Activated naive CD8-positive, alpha-beta T cell treated with anti-CD3 and anti-CD28 coated beads, Interleukin-2, amount 50 U/mL, for 24 hours (primary cell): Measurements from ENCODE around the gene RYK.

Experiments
- ATAC-seq: fragments of 150-1000 bp; cut with Tn5 transposase; one replicate; pipeline ENCODE4 v1.10.0; 2021
- DNase-seq: peaks from one replicate; pipeline ENCODE4 v3.0.0; 2021
- H3K27ac Mint-ChIP-seq: one replicate; pipeline ENCODE4 v1.8.0; 2021; ENCODE audit warnings: mild to moderate bottlenecking, mixed read lengths
- H3K27me3 Mint-ChIP-seq: one replicate; pipeline ENCODE4 v1.8.0; 2021; ENCODE audit warnings: mixed read lengths
- H3K36me3 Mint-ChIP-seq: one replicate; pipeline ENCODE4 v1.8.0; 2021; ENCODE audit warnings: low read depth, mixed read lengths
- H3K4me1 Mint-ChIP-seq: one replicate; pipeline ENCODE4 v1.8.0; 2021; ENCODE audit warnings: mixed read lengths
- H3K4me3 Mint-ChIP-seq: one replicate; pipeline ENCODE4 v1.8.0; 2021; ENCODE audit warnings: mild to moderate bottlenecking, moderate library complexity, mixed read lengths
- H3K9me3 Mint-ChIP-seq: one replicate; pipeline ENCODE4 v1.8.0; 2021; ENCODE audit warnings: mixed read lengths

Gene RYK

DNA sequence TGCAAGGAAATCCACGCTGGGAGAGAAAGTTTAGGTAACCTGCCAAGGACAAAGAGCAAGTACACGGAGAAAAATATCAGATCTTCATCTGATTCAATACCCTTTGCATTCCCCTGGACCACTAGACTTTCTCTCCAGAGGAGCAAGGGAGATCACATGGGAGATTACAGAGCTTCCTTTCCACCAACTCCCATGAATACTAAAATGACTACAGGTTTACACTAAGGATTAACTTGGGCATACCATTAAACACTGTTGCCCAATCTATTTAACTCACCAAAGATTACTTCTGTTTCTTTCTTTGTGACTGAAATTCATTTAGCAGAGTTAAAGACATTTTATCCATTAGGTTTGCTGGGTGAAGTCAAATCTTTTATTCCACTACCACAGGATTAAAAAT lies 71.2 kb downstream of the RYK start:
- H3K27me3 Mint-ChIP-seq, result no peaks in the 10 kb centered on the region
- H3K27ac Mint-ChIP-seq, result no peak overlapping the region
- no peaks in the 10 kb centered on the region for H3K4me1 Mint-ChIP-seq
- H3K4me3 Mint-ChIP-seq, result no peak overlapping the region
- ATAC-seq (no peak), DNase-seq (no peak)
- peaks cover 27% of the 10 kb centered on the region for H3K36me3 Mint-ChIP-seq
- H3K9me3 Mint-ChIP-seq, result no peaks in the 10 kb centered on the region

DNA sequence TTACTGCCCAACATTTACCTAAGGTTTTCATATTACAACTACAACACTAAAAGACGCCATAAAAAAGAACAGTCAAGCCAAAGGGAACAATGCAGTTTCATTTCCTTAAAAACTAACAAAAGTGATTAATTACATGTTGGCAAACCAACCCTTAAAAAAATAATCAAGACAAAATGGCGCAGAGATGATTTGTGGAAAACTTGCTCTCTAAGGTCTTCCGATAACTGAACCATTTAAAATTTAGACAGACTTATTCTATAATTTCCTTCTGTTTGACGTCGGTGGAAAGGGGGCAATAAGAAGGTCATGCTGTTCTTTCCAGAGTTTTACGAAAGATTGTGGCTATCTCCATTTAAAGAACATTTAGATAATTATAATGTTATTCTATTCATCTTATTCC lies 87.6 kb downstream of the RYK start:
- Mint-ChIP-seq H3K36me3 (peaks cover 48% of the 10 kb centered on the region), H3K27me3 (no peaks in the 10 kb centered on the region), H3K9me3 (no peaks in the 10 kb centered on the region), H3K4me1 (no peaks in the 10 kb centered on the region), H3K27ac (no peak overlapping the region), H3K4me3 (no peak overlapping the region)
- DNase-seq (no peak), ATAC-seq (no peak)

DNA sequence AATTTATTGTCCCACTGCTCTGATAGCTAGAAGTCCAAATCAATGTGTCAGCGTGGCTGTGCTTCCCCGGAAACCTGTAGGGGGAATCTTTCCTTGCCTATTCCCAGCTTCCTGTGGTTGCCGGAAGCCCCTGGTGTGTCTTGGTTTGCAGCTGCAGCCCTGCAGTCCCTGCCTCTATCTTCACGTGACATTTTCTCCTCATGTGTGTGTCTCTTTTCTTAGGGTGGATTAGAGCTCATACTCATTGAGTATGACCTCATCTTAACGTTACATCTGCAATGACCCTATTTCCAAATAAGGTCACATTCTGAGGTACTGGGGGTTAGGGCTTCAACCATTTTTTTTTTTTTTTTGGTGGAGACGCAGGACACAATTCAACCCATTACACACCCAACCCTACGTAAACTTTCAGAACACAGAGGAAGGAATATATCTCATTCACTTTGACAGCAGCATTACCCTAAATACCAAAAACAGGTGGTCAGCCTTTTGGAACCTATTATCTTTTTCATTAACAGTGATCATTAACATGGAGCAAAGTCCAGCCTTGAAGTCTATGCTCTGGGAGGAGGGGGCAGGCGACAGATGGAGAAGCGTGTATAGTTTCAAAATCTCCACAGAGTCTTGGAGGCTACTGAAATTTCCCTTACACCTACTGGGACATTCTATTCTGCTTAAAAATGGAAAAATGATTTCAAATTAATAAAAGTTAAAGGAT lies 88.6 kb downstream of the RYK start:
- Mint-ChIP-seq H3K27ac (no peak overlapping the region), H3K27me3 (no peaks in the 10 kb centered on the region), H3K4me3 (no peak overlapping the region), H3K4me1 (no peaks in the 10 kb centered on the region), H3K36me3 (peaks cover 48% of the 10 kb centered on the region), H3K9me3 (no peaks in the 10 kb centered on the region)
- ATAC-seq (no peak), DNase-seq (no peak)

DNA sequence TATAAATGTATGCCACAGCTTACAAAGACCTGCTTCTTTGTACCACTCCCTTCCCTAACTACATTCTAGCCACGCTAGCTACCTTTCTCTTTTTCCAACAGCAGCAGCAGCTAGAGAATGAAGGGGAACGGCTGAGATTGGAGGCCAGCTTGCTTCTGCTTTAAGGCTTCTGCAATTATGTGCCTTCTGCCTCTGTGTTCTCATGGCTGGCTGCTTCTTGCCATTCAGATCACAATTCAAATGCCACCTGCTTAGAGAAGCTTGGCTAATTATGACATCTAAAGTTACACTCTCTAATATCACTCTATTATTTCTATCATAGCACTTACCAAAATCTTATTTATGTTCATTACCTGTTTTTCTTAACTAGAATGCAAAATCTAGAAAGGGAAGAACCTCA lies 95.2 kb downstream of the RYK start:
- no peaks in the 10 kb centered on the region for H3K27me3 Mint-ChIP-seq
- no peaks in the 10 kb centered on the region for H3K9me3 Mint-ChIP-seq
- no peak overlapping the region for H3K27ac Mint-ChIP-seq
- no peak overlapping the region for H3K4me3 Mint-ChIP-seq
- ATAC-seq (no peak), DNase-seq (no peak)
- H3K4me1 Mint-ChIP-seq, result no peaks in the 10 kb centered on the region
- peaks cover 56% of the 10 kb centered on the region for H3K36me3 Mint-ChIP-seq

DNA sequence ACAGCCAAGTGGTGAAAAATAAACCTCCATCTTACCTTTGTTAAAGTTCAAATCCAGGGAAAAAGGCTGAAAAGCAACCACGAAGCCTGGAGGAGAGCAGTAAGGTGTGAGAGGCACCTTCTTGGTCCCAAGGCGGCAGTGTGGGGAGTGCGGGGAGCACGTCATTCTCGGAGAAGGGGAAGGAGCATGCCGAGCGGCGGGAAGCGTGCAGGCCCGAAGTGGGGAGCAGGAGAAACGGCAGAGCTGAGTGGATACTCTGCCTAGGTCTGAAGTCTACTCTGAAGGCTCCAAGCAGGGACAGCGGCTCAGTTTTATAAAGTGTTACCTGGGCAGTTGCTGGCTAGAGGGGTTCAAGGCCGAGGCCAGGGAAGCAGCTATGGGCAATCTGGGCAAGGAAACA lies 96.9 kb downstream of the RYK start:
- ATAC-seq (no peak), DNase-seq (no peak)
- Mint-ChIP-seq H3K9me3 (no peaks in the 10 kb centered on the region), H3K36me3 (peaks cover 47% of the 10 kb centered on the region), H3K27me3 (no peaks in the 10 kb centered on the region), H3K4me1 (no peaks in the 10 kb centered on the region), H3K27ac (no peak overlapping the region), H3K4me3 (no peak overlapping the region)

DNA sequence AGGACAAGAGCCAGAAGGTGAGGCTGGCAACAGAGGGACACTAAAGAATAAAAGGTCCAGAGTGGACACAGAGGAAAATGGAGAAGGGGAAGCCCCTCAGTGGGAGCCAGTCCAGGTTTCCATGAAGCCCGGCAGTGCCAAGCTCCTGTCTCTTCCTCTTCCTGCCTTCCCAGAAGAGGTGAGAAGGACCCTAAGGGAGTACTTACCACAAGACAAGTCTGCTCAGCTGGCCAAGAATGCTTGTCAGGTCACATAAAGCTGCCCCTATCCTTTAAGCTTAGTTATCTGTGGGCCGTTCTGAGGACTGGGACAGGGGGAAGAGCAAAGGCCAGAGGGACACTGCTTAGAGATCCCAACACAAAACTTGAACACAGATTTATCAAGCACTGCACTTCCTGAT lies 100.2 kb downstream of the RYK start:
- peaks cover 27% of the 10 kb centered on the region for H3K36me3 Mint-ChIP-seq
- no peak for DNase-seq
- no peak overlapping the region for H3K4me3 Mint-ChIP-seq
- H3K27me3 Mint-ChIP-seq, result no peaks in the 10 kb centered on the region
- H3K9me3 Mint-ChIP-seq, result no peaks in the 10 kb centered on the region
- no peak overlapping the region for H3K27ac Mint-ChIP-seq
- ATAC-seq, result no peak
- no peaks in the 10 kb centered on the region for H3K4me1 Mint-ChIP-seq

DNA sequence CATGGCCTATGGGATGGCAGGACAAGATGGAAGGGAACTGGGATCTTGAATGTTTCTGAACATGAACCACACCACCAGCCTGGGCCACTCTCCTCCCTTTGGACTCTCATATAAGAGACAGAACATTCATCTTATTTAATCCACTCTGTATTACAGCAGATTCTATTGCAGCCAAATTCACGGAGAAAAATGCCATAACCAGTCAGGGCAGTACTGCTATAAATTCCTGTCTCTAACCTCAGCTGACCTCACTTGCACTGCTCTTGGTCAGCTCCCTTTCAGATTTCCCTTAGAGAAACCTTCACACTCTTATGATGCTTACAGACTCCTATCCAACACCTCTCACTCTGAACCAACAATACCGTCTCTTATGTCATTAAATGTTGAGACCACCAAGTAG lies 101.4 kb downstream of the RYK start:
- H3K27ac Mint-ChIP-seq, result no peak overlapping the region
- no peaks in the 10 kb centered on the region for H3K27me3 Mint-ChIP-seq
- ATAC-seq (no peak), DNase-seq (no peak)
- no peaks in the 10 kb centered on the region for H3K9me3 Mint-ChIP-seq
- peaks cover under 1% of the 10 kb centered on the region for H3K4me1 Mint-ChIP-seq
- H3K4me3 Mint-ChIP-seq, result no peak overlapping the region
- H3K36me3 Mint-ChIP-seq, result peaks cover 17% of the 10 kb centered on the region

DNA sequence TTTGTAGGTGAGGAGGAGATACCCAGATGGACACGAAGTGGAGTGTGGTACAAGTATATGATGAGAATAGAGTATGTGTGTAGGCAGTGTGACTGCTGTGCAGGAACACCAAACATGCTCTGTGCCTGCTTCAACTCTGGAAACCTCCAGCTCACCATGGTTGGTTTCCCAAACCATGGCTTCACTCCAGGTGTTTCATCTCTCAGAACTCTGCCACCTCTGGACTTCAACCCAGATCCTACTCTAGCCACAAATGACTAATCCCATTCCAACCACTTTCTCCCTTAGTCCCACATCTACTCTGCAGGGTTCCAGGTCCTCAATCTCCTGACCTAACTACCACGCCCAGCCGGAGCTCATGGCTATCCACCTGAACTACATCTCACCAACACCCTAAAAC lies 102.1 kb downstream of the RYK start:
- ATAC-seq, result no peak

DNA sequence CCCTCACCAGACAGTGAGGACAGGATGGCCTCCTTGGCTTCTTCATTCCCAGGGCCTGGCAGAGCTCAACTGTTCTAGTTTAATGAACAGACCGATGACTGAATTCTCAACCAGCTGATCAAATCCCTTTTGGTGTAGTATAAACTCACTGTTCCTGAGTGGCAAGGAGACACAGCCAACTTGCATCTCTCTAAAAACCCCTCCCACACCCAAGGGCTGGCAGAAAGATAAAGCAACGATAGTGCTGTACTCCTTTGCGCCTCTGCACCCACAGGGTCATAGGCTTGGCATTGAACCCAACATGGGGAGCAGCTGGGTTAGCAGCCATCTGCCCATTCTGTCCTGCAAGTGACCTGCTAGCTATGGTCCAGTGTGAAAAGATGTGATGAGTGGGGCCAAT lies 103.2 kb downstream of the RYK start:
- no peak overlapping the region for H3K4me3 Mint-ChIP-seq

More for the DNA sequence above, 102.1 kb downstream of the RYK start:
- Mint-ChIP-seq H3K4me1 (peaks cover 5% of the 10 kb centered on the region), H3K27ac (no peak overlapping the region), H3K4me3 (no peak overlapping the region), H3K36me3 (peaks cover 10% of the 10 kb centered on the region), H3K9me3 (no peaks in the 10 kb centered on the region), H3K27me3 (no peaks in the 10 kb centered on the region)
- DNase-seq, result no peak

DNA sequence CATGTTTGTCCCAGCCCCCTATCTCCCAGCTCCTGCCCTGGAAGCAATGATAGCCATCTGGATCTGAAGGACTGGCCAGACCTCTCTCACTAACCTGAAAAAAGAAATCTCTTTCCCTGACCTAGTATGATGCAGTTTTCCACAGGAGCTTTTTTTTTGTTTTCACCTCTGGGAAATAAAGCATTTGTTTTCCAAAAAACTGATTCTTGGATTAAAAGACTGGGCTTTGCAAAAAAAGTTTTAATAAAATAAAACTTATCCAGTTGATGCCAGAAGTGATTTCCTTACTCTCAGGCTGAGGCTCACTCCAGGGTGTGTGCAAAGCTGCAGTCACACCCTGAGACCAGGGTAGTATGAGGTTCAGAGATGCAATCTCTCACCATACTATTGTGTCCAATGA lies 104.0 kb downstream of the RYK start:
- H3K4me3 Mint-ChIP-seq, result no peak overlapping the region
- H3K36me3 Mint-ChIP-seq, result peaks cover 3% of the 10 kb centered on the region
- ATAC-seq (no peak), DNase-seq (no peak)
- peaks cover 7% of the 10 kb centered on the region for H3K4me1 Mint-ChIP-seq
- no peaks in the 10 kb centered on the region for H3K27me3 Mint-ChIP-seq
- peaks cover 9% of the 10 kb centered on the region for H3K9me3 Mint-ChIP-seq
- no peak overlapping the region for H3K27ac Mint-ChIP-seq

More for the DNA sequence above, 103.2 kb downstream of the RYK start:
- H3K27me3 Mint-ChIP-seq, result no peaks in the 10 kb centered on the region
- peaks cover 7% of the 10 kb centered on the region for H3K4me1 Mint-ChIP-seq
- DNase-seq (no peak), ATAC-seq (no peak)
- no peak overlapping the region for H3K27ac Mint-ChIP-seq
- H3K9me3 Mint-ChIP-seq, result peaks cover 2% of the 10 kb centered on the region
- H3K36me3 Mint-ChIP-seq, result peaks cover 5% of the 10 kb centered on the region

DNA sequence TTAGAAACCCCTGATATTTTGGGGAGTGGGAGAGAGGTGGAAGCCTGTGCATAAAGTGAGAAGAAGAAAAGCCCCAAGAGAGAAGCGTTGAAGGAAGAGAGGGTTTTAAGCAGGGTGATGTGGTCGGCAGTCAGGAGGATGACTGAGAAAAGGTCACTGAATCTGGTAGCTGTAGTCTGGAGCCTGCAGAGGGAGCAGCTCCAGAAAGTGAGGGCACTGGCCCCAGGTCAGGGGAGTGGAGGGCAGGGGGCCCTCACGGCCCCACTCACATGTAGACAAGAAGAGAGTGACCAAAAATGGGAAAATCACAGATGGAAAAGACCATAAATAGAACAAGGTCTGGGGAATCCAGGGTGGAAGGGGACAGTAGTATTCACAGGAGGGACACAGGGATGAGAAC lies 105.5 kb downstream of the RYK start:
- Mint-ChIP-seq H3K4me1 (peaks cover 7% of the 10 kb centered on the region), H3K4me3 (no peak overlapping the region), H3K27me3 (no peaks in the 10 kb centered on the region), H3K36me3 (peaks cover 6% of the 10 kb centered on the region), H3K27ac (no peak overlapping the region), H3K9me3 (peaks cover 15% of the 10 kb centered on the region)
- DNase-seq (no peak), ATAC-seq (no peak)

DNA sequence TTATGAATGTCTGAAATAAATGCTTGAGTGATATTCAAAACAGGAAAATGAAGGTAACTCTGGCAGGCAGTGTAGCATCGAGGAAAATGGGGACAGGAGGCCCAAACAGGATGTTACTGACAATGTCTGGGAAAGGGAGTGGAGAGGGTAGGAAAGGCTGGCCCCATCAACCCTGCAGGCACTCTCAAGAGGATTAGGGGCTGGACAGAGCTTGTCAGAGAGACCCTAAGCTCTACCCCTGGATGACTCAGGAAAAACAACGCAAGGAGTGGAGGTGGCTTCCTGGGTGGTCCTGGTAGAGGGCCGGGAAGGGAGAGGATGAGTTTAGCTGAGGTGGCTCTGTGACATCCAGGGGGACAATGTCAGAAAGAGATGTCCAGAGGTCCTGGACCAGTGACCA lies 106.0 kb downstream of the RYK start:
- ATAC-seq (no peak), DNase-seq (no peak)
- peaks cover 15% of the 10 kb centered on the region for H3K9me3 Mint-ChIP-seq
- no peak overlapping the region for H3K27ac Mint-ChIP-seq
- no peaks in the 10 kb centered on the region for H3K27me3 Mint-ChIP-seq
- no peak overlapping the region for H3K4me3 Mint-ChIP-seq
- H3K36me3 Mint-ChIP-seq, result peaks cover 6% of the 10 kb centered on the region
- H3K4me1 Mint-ChIP-seq, result peaks cover 7% of the 10 kb centered on the region

DNA sequence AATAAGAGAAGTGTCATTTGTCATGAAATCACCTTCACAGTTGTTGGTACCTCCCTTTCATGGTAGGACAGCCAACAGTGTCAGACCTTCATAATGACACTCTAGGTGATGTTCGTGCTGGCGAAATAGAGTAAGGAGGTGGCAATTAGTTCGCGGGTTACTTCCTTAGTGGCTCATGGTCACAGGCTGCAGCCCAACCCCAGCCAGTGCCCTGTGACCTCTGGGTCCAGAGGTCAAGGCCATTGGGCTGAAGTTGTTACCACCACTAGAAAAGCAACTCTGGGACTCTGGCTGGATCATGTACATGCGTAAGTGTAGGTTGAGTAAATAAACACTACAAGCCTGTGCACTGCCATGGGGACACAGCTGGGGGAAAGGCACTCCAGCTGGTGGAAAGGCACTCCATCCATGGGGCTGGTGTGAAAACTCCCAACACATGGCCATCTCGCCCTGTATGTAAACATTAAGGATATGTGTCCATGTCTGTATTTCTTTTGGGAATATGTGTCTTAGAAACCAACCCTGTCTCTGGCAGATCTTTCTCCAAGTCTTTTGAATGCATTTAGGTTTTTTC lies 106.7 kb downstream of the RYK start:
- Mint-ChIP-seq H3K27me3 (no peaks in the 10 kb centered on the region), H3K36me3 (peaks cover 6% of the 10 kb centered on the region), H3K4me3 (no peak overlapping the region), H3K4me1 (peaks cover 7% of the 10 kb centered on the region), H3K9me3 (peaks cover 15% of the 10 kb centered on the region), H3K27ac (no peak overlapping the region)
- no peak for DNase-seq
- no peak for ATAC-seq

DNA sequence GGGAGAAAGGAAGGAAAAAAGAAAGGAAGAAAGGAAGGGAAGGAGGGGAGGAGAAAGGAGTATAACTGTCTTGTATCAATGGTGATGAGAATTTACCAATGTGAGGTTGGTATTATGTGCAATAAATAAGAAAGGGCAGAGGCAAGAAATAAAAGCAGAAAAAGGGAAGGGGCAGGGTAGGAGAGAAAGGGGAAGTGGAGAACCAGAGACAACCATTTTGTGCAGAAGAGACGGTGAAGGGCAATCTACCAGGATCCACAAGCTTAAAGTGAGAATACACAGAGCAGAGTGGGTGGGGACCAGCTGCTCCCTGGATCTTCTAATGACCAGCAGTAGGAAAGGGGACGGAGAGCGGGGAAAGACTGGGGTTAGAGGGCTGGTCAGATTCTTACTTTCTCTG lies 114.1 kb downstream of the RYK start:
- Mint-ChIP-seq H3K9me3 (peaks cover 14% of the 10 kb centered on the region), H3K27ac (no peak overlapping the region), H3K27me3 (no peaks in the 10 kb centered on the region), H3K4me3 (no peak overlapping the region), H3K36me3 (peaks cover 6% of the 10 kb centered on the region), H3K4me1 (no peaks in the 10 kb centered on the region)
- DNase-seq (no peak), ATAC-seq (no peak)

DNA sequence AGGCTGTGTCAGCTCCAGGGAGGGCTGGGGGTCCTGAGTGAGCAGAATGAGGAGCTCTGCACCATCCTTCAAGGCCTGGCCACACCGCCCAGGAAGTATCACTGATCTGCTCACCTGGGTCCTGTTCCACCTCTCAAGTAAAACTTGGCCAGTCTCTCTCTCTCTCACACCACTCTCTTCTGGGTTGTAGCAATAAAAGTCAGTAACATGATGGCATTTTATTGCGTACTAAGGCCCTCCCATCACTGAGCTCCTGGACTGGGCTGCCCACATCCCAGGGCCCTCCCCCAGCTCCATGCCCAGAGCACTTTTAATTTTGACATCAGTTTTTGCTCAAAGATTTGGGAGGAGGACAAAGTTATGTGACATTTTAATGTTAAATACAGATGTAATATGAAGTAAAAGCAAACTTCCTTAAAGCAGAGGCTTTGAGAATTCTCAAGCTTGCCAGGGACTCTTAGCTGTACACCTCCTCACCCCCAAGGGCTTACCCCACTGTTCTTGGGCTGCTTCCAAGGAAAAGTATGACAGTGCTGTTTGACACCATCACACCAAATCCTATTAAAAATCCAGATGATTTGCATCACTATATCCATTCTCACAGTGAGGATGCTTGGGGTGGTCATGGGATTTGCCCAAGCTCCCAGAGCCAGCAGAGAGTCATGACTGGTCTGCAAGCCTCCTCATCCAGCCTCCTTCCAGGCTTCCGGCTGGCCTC lies 115.8 kb downstream of the RYK start:
- H3K36me3 Mint-ChIP-seq, result peaks cover 6% of the 10 kb centered on the region
- H3K4me1 Mint-ChIP-seq, result no peaks in the 10 kb centered on the region
- no peak overlapping the region for H3K27ac Mint-ChIP-seq

More for the DNA sequence above, 115.8 kb downstream of the RYK start:
- H3K27me3 Mint-ChIP-seq, result no peaks in the 10 kb centered on the region
- no peak for DNase-seq
- ATAC-seq, result no peak
- H3K9me3 Mint-ChIP-seq, result peaks cover 18% of the 10 kb centered on the region
- no peak overlapping the region for H3K4me3 Mint-ChIP-seq
